CD4-positive, alpha-beta T cell treated with Interleukin-2 at 100 ng/mL for 4 hours (primary cell): Measurements from ENCODE around the gene P2RX1.

ENCODE experiments used
- DNase-seq: peaks from one replicate; pipeline ENCODE4 v3.0.0-alpha.2; 2020; ENCODE audit warnings: low spot score

The P2RX1 gene

GRCh38 chr17:3905017-3905520 is 11.2 kb downstream of the P2RX1 start:
- DNase-seq = no peak

GRCh38 chr17:3904501-3904900 is 11.8 kb downstream of the P2RX1 start:
- DNase-seq = no peak

GRCh38 chr17:3903881-3904290 is 12.4 kb downstream of the P2RX1 start:
- DNase-seq = no peak

GRCh38 chr17:3903051-3903825 is 13.0 kb downstream of the P2RX1 start:
- no peak for DNase-seq

GRCh38 chr17:3900646-3901045 is 15.6 kb downstream of the P2RX1 start:
- no peak for DNase-seq

GRCh38 chr17:3897731-3898130 is 18.5 kb downstream of the P2RX1 start:
- DNase-seq = no peak

GRCh38 chr17:3896968-3897235 is 19.4 kb downstream of the P2RX1 start:
- DNase-seq = no peak

GRCh38 chr17:3896108-3896967 is 19.9 kb downstream of the P2RX1 start:
- no peak for DNase-seq

- no peak for DNase-seq
Measured at GRCh38 chr17:3895354-3895753, 20.9 kb downstream of the P2RX1 start.

GRCh38 chr17:3894911-3895343 is 21.3 kb downstream of the P2RX1 start:
- no peak for DNase-seq

GRCh38 chr17:3894188-3894587 is 22.1 kb downstream of the P2RX1 start:
- no peak for DNase-seq

- DNase-seq = no peak
Measured at GRCh38 chr17:3893720-3894116, 22.5 kb downstream of the P2RX1 start.

- peak; percentile 89 for DNase-seq
Measured at GRCh38 chr17:3893003-3893719, 23.1 kb downstream of the P2RX1 start, which contains the start of gene CAMKK1. Gene CAMKK1, minus strand, starts transcription at chr17:3893053. Its CDS starts 7,366 bp downstream, at chr17:3885687.

- DNase-seq = peak; percentile 75
Measured at GRCh38 chr17:3892095-3892998, 23.9 kb downstream of the P2RX1 start.

GRCh38 chr17:3891626-3892094 is 24.6 kb downstream of the P2RX1 start:
- DNase-seq = no peak

- DNase-seq = no peak
Measured at GRCh38 chr17:3890878-3891219, 25.4 kb downstream of the P2RX1 start.

GRCh38 chr17:3890082-3890877 is 26.0 kb downstream of the P2RX1 start:
- DNase-seq = no peak

GRCh38 chr17:3889325-3890012 is 26.8 kb downstream of the P2RX1 start:
- DNase-seq = no peak

GRCh38 chr17:3888343-3889171 is 27.7 kb downstream of the P2RX1 start:
- no peak for DNase-seq
